Measurements from ENCODE around the gene COL8A1.

The COL8A1 gene

DNA sequence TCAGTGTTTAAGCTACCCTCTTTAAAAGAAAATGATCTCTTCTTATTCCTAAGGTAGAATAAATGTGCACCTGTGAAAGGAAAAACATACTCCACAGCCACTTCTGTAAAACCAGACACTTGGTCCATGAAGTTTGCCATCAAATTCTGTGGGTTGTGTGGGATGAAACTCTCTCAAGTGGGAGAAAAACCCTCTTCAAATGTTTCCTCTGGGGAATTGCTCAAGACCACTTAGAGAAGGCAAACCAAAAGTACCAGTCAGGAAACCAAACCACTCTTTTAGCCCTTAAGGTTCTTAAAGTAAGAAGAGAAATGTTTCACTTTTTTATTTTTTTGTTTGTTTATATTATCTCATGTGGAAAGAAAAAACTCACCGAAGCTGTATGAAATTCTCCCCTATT, 1.2 kb downstream of the COL8A1 start:
- DNase-seq (ENCODE audit: low spot score), result no peak

- no peak for DNase-seq (ENCODE audit: low spot score)
Observed at GRCh38 chr3:99640214-99640851, 1.9 kb downstream of the COL8A1 start.

GRCh38 chr3:99641480-99641879, 3.1 kb downstream of the COL8A1 start:
- no peak for DNase-seq (ENCODE audit: low spot score)

GRCh38 chr3:99641982-99642381, 3.6 kb downstream of the COL8A1 start:
- DNase-seq (ENCODE audit: low spot score), result no peak

GRCh38 chr3:99644017-99644416, 5.6 kb downstream of the COL8A1 start:
- DNase-seq (ENCODE audit: low spot score), result no peak

DNA sequence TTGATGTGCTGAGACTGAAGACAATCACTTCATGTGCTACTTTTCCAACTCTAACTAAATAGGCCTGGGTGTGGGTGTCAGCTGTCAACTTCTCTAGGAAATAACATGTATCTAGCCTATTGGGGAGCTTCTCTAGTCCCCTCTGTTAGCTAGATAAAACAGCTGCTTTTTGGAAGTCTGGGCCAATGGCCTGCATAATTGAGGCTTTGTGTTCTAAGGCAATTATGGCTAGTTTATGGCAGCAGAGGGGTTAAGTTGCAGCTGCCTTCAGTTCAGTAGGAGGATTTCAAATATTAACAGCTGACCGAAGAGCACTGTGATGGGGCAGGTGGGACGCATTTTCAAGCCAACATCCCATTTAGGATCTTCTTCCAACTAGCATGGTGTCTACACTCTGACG, 6.4 kb downstream of the COL8A1 start:
- DNase-seq (ENCODE audit: low spot score), result no peak

DNA sequence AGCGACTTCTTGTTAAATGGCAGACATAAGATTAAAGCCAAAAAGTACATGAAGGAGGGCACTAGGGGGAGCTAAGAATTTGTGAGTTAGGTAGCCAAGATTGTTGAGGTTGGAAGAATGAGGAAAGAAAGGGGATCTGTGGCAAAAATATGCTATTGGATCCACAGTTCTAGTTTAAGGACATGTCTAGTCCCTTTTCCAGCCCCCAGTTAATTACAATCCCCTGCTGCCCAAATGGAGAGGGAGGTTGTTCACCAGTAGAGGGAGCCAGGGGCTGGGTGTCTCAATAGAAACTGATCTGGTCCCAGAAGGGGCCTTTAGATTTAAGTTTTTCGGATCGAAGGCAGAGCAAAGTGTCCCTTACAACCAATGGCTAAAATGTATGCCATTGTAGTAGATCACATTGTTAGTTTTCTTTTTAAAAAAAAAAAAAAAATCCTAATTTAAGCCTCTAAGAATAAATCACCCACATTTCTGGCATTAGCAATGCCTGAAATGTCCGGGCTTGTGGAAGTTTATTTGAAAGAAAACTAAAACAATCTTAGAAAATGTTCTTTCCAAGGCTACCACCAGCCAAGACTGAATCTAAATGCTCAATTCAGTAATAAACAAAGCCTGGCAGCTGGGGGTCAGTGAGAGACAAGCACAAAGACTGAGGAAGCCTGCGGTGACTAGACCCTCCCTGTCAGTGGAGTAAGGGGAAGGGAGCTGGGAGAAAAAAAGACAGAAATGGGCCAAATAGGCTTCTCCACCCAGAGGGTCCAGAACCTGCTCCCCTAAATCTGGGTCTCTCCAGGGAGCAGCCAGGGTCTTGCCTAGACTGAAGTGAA, 7.1 kb downstream of the COL8A1 start:
- no peak for DNase-seq (ENCODE audit: low spot score)

GRCh38 chr3:99646107-99646435, 7.7 kb downstream of the COL8A1 start:
- DNase-seq (ENCODE audit: low spot score), result no peak

GRCh38 chr3:99647081-99647480, 8.7 kb downstream of the COL8A1 start:
- no peak for DNase-seq (ENCODE audit: low spot score)

DNA sequence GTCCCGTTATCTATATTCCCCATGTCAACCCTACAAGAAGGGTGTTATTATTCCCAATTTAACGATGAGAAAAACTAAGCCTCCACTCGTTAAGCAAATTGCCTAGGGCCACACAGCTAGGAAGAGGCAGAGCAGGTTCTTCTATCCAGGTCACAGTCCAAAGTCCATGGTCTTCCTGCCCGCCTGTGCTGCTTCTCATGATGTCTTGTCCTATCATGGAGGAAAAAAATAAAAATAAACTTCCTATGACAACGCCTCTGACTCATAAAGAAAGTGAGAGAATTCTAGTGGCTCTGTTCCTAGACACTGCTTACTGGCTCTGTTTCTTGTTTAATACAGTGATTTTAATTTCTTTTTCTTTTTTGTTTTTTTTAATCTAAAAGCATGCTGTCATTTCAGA, 9.7 kb downstream of the COL8A1 start:
- DNase-seq (ENCODE audit: low spot score), result no peak

DNA sequence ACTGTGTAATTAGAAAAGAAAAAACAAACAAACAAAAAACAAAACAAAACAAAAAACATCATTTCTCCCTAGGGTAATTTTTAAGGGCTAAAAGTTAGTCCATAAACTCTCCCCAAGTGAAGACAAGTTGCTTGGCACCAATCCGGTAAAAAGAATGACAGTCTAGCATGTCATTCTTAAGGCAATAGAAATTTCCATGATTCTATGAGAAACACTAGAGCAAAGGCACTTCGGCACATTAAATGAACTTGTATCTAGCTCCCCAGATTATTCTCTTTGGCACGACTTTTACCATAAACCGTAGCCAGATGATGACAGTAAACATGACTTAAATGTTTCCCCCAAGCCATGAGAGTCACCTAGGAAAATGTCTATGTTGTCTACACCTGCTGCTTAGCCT, 10.1 kb downstream of the COL8A1 start:
- no peak for DNase-seq (ENCODE audit: low spot score)

- no peak for DNase-seq (ENCODE audit: low spot score)
Observed at GRCh38 chr3:99651531-99651930, 13.1 kb downstream of the COL8A1 start.

GRCh38 chr3:99656624-99657023, 18.2 kb downstream of the COL8A1 start:
- DNase-seq (ENCODE audit: low spot score), result no peak

GRCh38 chr3:99658274-99658673, 19.9 kb downstream of the COL8A1 start:
- DNase-seq (ENCODE audit: low spot score), result no peak

DNA sequence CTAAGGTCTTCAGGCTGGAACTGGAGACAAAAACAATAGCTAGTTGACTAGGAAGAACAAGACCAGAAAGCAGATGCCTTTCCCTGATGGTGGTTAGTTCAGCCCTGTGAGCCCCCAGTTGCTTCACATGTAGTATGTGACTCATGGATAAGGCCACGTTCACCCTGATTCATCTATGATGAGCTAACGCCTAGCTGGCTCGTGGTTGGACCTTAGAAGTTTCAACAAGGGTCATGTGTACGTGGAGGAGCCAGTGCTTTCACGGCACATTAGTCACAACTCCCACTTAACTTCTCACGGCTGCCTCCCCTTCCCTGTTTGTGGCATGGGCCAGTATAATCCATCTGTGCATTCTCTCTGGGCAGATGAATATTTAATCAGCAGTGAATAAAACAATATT, 20.6 kb downstream of the COL8A1 start:
- DNase-seq (ENCODE audit: low spot score), result no peak

DNA sequence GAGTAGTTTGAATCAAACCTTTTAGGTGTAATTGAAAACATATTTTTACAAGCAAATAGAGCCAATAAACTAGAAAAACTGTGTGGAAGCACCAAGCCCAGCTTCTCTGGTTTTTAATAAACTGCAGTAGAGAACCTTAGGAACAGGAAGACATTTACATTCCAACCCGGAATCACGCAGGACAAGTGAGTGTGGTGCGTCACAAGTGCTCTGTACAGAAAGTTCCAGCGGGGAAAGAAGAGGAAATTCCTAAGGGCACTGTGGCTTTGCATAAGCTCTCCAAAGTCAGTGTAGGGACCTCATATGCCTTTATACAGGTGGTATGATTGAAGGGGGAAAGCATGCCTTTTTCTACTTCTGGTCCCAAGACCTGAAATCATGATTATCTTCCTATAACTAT, 21.6 kb downstream of the COL8A1 start:
- no peak for DNase-seq (ENCODE audit: low spot score)

DNA sequence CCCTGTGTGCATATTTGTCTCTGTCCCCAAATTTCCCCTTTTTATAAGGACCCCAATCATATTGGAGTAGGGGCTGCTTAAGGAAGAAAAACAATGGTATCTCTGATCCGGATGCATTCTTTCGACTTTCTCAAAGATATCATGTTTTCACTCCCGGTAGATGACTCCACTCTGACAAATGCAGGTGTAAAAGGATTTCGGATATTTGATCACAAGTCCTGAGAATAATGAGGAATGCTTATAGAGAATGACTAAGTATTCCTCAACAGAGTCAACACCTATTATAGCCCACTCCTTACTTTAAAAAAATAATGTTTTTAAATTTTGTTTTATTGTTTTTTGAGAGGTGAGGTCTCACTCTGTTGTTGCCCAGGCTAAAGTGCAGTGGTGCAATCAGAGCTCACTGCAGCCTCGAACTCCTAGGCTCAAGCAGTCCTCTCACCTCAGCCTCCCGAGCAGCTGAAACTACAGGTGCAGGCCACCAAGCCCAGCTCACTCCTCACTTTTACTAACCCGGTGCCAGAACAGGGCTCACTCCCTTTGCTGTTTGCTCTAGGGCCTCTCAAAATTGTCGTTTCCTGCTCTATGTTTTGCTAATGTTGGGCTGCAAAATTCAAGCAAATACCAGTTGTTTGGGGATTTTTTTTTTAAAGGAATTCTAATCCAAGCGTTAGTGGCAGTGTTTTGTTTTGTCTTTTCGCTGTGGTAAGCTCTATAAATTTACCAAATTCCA, 24.6 kb downstream of the COL8A1 start:
- DNase-seq (ENCODE audit: low spot score), result no peak

DNA sequence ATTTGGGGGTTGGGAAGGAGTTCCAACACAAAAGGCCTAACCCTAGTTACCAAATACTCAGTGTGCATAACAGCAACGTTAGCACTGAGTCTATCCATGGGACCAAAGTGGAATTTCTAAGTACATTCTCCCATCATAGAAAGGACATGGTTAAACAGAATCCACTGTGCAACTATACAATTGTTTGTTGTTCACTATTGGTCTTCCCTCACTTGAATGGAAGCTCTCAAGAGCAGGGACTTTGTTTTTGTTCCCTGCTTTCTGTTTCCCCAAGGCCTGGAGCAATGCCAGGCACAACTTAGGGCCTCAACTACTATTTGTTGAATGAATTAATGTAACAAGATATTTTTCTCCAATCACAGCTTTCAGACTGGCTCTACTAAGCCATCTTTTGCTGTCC, 25.6 kb downstream of the COL8A1 start:
- no peak for DNase-seq (ENCODE audit: low spot score)

DNA sequence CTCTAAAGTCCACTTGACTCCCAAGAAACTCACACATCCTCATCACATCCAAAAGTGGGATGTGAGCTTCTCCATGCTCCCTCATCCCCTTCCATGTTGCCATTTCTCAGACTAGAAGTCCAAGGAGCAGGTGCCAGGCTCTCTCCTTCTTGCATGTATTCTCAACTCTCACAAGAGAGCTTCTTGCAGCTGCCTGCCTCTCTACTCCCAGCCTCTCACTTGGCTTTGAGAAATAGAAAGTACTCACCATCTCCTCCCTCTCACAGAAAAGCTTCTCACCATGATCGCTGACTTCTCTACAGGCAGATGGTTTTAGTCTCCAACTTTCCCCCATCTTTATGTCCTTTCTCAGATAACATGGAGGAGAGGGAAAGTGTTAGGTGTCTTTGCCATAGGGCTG, 26.6 kb downstream of the COL8A1 start:
- no peak for DNase-seq (ENCODE audit: low spot score)

- no peak for DNase-seq (ENCODE audit: low spot score)
Observed at GRCh38 chr3:99666201-99666600, 27.8 kb downstream of the COL8A1 start.

DNA sequence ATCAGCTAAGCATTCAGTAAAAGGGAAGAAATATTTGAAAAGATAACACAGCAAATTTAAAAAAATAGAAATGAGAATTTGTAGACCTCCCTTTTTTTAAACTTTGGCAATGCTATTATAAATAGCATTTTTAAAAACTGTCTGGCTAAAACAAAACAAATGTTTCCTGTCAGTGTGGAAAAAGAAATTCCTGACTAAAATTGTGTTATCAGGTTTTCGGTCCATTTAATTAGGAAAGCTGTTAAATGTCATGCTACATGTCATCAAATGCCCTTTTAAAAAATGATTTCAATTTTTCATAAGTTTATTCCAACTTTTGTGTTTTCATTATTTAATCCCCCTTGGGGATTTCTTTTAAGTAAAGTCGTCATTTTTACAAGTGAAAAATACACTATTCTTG, 29.6 kb downstream of the COL8A1 start:
- DNase-seq (ENCODE audit: low spot score), result no peak

- no peak for DNase-seq (ENCODE audit: low spot score)
Observed at GRCh38 chr3:99669879-99670555, 31.6 kb downstream of the COL8A1 start.

GRCh38 chr3:99670556-99670950, 32.2 kb downstream of the COL8A1 start:
- DNase-seq (ENCODE audit: low spot score), result no peak
